ENCODE measurements around the gene SHROOM3.

SHROOM3 gene

GRCh38 chr4:76420188-76420761, 14.8 kb upstream of the SHROOM3 start:
- TF ChIP-seq SIN3A (IDR thresholded peaks at IDR 0.05; ENCODE audit: borderline replicate concordance, insufficient read depth, low read length), result no peak

DNA sequence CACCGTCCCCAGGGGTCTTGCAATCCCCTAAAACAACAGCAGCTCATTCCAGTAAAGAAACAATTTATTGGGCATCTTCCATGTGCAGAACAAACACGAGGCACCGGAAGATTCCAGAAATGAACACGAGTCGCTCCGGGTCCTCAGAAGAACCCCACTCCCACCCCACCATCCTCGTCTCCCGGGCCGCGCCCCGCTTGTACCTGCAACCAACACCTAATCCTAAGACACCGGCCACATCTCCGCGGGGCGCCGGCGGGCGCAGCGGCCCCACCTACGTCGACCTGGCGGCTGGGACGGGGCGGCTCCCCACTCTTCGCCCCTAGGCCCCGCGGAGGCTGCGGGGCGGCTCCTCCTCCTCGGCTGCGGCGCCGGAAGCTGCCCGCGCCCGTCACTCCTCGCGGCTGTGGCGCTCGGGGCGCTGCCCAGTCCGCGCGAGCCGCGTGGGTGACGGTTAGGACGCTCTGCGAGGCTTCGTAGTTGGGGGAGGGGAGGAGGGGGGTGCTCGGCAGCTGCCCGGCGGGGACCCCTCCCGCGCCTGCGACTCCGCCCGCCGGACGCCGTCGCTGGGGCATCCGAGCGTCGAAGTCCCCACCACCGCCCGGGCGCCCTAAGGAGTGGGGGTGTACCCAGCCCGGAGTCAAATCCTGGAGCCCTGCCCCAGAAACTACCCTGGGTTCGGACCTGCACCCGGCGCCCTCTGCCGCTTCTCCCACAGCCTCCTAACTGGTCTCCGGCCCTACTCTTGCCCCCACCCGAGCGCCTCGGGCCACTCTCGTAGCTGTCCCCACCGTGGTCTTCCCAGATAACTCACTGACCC, 14.1 kb upstream of the SHROOM3 start, which contains the start of gene CCDC158:
TSS of gene CCDC158 (minus strand) at position 380 of the 820 bp plus-strand sequence. CDS start 17,934 bp downstream, outside the sequence.
- TF ChIP-seq FOXP2 (optimal IDR thresholded peaks at IDR 0.05; ENCODE audit: borderline replicate concordance, extremely low read depth, extremely low read length, insufficient read depth), result no peak
- TF ChIP-seq REST (IDR thresholded peaks at IDR 0.05; ENCODE audit: insufficient read depth in 1 of 2, low read depth in 2 of 2, low read length in 2 of 2), result no peak
- no peak for TF ChIP-seq POLR2AphosphoS5 (IDR thresholded peaks at IDR 0.05; ENCODE audit: low read depth, low read length)
- TF ChIP-seq SIN3A (IDR thresholded peaks at IDR 0.05; ENCODE audit: borderline replicate concordance, insufficient read depth, low read length), result no peak
- TF ChIP-seq TAF1 (IDR thresholded peaks at IDR 0.05; ENCODE audit: borderline replicate concordance, insufficient read depth, low read length), result no peak

DNA sequence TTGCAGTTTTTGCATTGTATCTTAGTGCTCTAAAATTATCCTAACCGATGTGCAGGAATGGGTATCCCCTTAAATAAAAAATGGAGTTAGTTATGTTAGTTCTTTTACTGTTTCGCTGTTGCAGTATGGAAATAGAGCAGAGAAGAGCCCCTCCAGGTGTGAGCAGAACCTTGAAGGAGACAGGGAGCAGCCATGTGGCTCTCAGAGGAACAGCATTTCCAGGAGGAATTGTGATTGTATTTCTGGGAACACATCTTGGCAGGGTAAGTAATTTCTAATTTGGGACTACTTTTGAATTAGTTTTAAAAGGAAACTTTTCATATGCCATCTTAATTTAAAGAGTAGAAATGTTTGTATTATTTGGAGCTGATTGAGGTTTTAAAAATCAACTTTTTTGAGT, 8.8 kb upstream of the SHROOM3 start:
- TF ChIP-seq REST (IDR thresholded peaks at IDR 0.05; ENCODE audit: insufficient read depth in 1 of 2, low read depth in 2 of 2, low read length in 2 of 2), result no peak

DNA sequence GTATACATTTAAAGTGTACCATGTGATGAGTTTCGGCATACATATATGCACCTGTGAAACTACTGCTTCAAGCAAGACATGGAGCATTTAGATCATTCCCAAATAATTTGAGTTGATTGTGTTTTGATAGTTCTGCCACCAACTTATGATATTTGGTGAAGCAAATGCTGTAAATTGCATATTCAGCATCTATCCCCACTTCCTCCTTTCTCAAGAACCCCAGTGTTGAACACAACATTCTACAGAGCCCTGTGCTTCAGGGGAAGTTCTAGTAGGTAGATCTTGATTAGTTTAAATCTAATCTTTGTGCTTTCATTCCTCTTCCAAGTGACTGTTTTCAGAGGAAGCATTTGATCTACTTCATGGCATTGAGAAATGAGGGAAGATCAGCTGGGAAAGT, 5.4 kb upstream of the SHROOM3 start:
- TF ChIP-seq TAF1 (IDR thresholded peaks at IDR 0.05; ENCODE audit: borderline replicate concordance, insufficient read depth, low read length), result no peak
- no peak for TF ChIP-seq SIN3A (IDR thresholded peaks at IDR 0.05; ENCODE audit: borderline replicate concordance, insufficient read depth, low read length)
- TF ChIP-seq FOXP2 (optimal IDR thresholded peaks at IDR 0.05; ENCODE audit: borderline replicate concordance, extremely low read depth, extremely low read length, insufficient read depth), result no peak
- no peak for TF ChIP-seq POLR2AphosphoS5 (IDR thresholded peaks at IDR 0.05; ENCODE audit: low read depth, low read length)
- TF ChIP-seq REST (IDR thresholded peaks at IDR 0.05; ENCODE audit: insufficient read depth in 1 of 2, low read depth in 2 of 2, low read length in 2 of 2), result no peak

DNA sequence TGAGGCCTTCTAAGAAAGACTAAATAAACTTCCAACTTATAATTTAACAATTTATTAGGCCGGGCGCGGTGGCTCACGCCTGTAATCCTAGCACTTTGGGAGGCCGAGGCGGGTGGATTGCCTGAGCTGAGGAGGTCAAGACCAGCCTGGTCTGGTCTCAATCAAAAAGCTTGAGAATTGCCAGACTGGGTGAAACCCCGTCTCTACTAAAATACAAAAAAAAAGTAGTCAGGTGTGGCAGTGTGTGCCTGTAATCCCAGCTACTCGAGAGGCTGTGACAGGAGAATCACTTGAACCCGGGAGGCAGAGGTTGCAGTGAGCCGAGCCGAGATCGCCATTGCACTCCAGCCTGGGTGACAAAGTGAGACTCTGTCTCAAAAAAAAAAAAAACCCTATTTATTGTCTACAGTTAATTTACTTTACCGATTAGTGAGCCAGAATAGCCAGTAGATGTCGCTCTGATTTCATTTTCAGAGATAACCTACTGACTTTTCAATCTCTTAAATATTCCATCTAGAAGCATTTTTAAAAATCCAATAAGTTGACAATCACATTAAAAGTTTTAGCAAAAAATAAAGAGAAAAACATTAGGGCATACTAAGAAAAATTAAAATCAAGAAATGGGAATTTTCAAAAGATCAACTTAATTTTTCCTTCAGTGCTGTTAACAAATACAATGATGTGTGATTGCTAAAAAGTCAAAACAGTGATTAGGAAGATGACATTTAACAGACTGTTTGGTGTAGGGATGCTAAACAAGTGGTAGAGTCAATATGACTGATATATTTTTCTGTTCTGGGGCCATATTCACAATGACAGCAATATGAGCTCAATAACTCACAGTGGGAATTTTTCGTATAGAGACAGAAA, 4.3 kb upstream of the SHROOM3 start:
- TF ChIP-seq SIN3A (IDR thresholded peaks at IDR 0.05; ENCODE audit: borderline replicate concordance, insufficient read depth, low read length), result no peak
- no peak for TF ChIP-seq REST (IDR thresholded peaks at IDR 0.05; ENCODE audit: insufficient read depth in 1 of 2, low read depth in 2 of 2, low read length in 2 of 2)

Data from PFSK-1 (cell line).